H1 (cell line): ENCODE data around the gene PITX3. TPM values are rescaled to one million over a fixed set of nuclear protein-coding genes. Genes with fewer than 3 reads are reported as not detected.

Source experiments
- CTCF ChIA-PET: fragments of 300-600 bp; sonication (Branson Sonifier 250); formaldehyde crosslinking; loops from one replicate; lab custom pipeline; 2021; ENCODE audit not compliant: partially characterized antibody; lab: Charles Lee
- POLR2A ChIA-PET: fragments of 300-600 bp; sonication (Branson Sonifier 250); formaldehyde crosslinking; loops from one replicate; lab custom pipeline; 2021; ENCODE audit warnings: inconsistent platforms; ENCODE audit not compliant: partially characterized antibody; lab: Charles Lee
- DNase-seq, 2 experiments: peaks; one replicate each; pipeline versions ENCODE4 v3.0.0 to v3.0.0-alpha.2; 2010 to 2022; ENCODE audit warnings: low spot score in 2 of 2, low read depth in 1 of 2, mixed read lengths in 1 of 2
- FAIRE-seq: peaks from 2 replicates; lab custom pipeline; 2011; peaks lifted over from hg19 to GRCh38; lab: Jason Lieb, UNC
- H2AFZ ChIP-seq: 2 replicates; pipeline ENCODE4 v1.8.1; 2012; ENCODE audit warnings: low read length, inconsistent platforms
- H2AK5ac ChIP-seq: 2 replicates; pipeline ENCODE4 v1.6.1; 2013; ENCODE audit warnings: low read depth, low read length
- H2BK120ac ChIP-seq: replicated peaks from 2 replicates; pipeline ENCODE3; 2013; ENCODE audit warnings: low read depth, low read length, inconsistent platforms
- H2BK12ac ChIP-seq: 2 replicates; pipeline ENCODE4 v1.6.1; 2013; ENCODE audit warnings: low read depth, low read length
- H2BK15ac ChIP-seq: 2 replicates; pipeline ENCODE4 v1.6.1; 2013; ENCODE audit warnings: low read length
- H2BK20ac ChIP-seq: 2 replicates; pipeline ENCODE4 v1.6.1; 2013; ENCODE audit warnings: low read length
- H2BK5ac ChIP-seq: 2 replicates; pipeline ENCODE4 v1.6.1; 2013; ENCODE audit warnings: low read depth, low read length
- H3K14ac ChIP-seq: 2 replicates; pipeline ENCODE4 v1.6.1; 2013; ENCODE audit warnings: inconsistent platforms; ENCODE audit not compliant: insufficient read length
- H3K18ac ChIP-seq: 2 replicates; pipeline ENCODE4 v1.6.1; 2013; ENCODE audit warnings: low read length; ENCODE audit errors: extremely low read depth
- H3K23ac ChIP-seq: 2 replicates; pipeline ENCODE4 v1.6.1; 2013; ENCODE audit warnings: inconsistent platforms; ENCODE audit not compliant: insufficient read length
- H3K23me2 ChIP-seq: 2 replicates; pipeline ENCODE4 v1.6.1; 2013; ENCODE audit warnings: low read depth, low read length
- H3K27ac ChIP-seq: 2 replicates; pipeline ENCODE4 v1.6.1; 2011; ENCODE audit warnings: low read depth, low read length, inconsistent platforms
- H3K27me3 ChIP-seq, 4 experiments: replicated peaks in 1 of 4; 1 replicate in 1 of 4; 2 replicates in 3 of 4; pipeline versions ENCODE4 v1.6.1 to v1.8.1; 2011 to 2013; ENCODE audit warnings: low read length in 3 of 4, mild to moderate bottlenecking in 3 of 4, inconsistent platforms in 2 of 4, mixed read lengths in 2 of 4, moderate library complexity in 1 of 4; ENCODE audit not compliant: control insufficient read depth in 3 of 4, insufficient read depth in 3 of 4; ENCODE audit errors: extremely low read depth in 1 of 4
- H3K36me3 ChIP-seq, 4 experiments: 2 replicates each; pipeline versions ENCODE4 v1.6.1 to v1.8.1; 2011 to 2013; ENCODE audit warnings: mild to moderate bottlenecking in 4 of 4, low read length in 3 of 4, moderate library complexity in 2 of 4, control low read depth in 1 of 4, inconsistent platforms in 1 of 4; ENCODE audit not compliant: insufficient read depth in 4 of 4, control insufficient read depth in 2 of 4
- H3K4ac ChIP-seq: replicated peaks from 2 replicates; pipeline ENCODE3; 2013; ENCODE audit warnings: low read length, low read depth, mixed read lengths, inconsistent platforms; ENCODE audit not compliant: insufficient read length
- H3K4me1 ChIP-seq, 4 experiments: replicated peaks in 1 of 4; 1 replicate in 1 of 4; 2 replicates in 3 of 4; pipeline versions ENCODE4 v1.6.1 to v1.8.1; 2011 to 2013; ENCODE audit warnings: low read length in 3 of 4, inconsistent platforms in 2 of 4, mixed read lengths in 1 of 4; ENCODE audit not compliant: insufficient read depth in 4 of 4, control insufficient read depth in 3 of 4
- H3K4me2 ChIP-seq, 2 experiments: 2 replicates each; pipeline versions ENCODE4 v1.6.1 to v1.8.1; 2011 to 2013; ENCODE audit warnings: low read depth in 2 of 2, low read length in 2 of 2, control low read depth in 1 of 2, inconsistent platforms in 1 of 2, mild to moderate bottlenecking in 1 of 2; ENCODE audit not compliant: insufficient read depth in 1 of 2
- H3K4me3 ChIP-seq, 4 experiments: fragments of 200-600, 300-600 bp in 1 of 4; sonication (generic), shearing (Covaris generic), sonication (Bioruptor Twin) in 1 of 4; 2 replicates each; pipeline versions ENCODE4 v1.5.1 to v1.8.1; 2011 to 2016; ENCODE audit warnings: low read length in 4 of 4, low read depth in 3 of 4, control low read depth in 2 of 4, inconsistent platforms in 2 of 4, mild to moderate bottlenecking in 2 of 4, mixed read lengths in 1 of 4, moderate library complexity in 1 of 4; ENCODE audit not compliant: insufficient read depth in 2 of 4; ENCODE audit errors: extremely low read depth in 1 of 4
- H3K56ac ChIP-seq: replicated peaks from 2 replicates; pipeline ENCODE3; 2013; ENCODE audit warnings: low read depth, mild to moderate bottlenecking, mixed read lengths, low read length, inconsistent platforms; ENCODE audit not compliant: insufficient read length
- H3K79me1 ChIP-seq: 2 replicates; pipeline ENCODE4 v1.6.1; 2013; ENCODE audit warnings: low read depth, low read length, control low read depth
- H3K79me2 ChIP-seq, 2 experiments: 2 replicates each; pipeline versions ENCODE4 v1.6.1 to v1.8.1; 2012 to 2013; ENCODE audit warnings: low read length in 2 of 2, mild to moderate bottlenecking in 2 of 2, inconsistent platforms in 1 of 2; ENCODE audit not compliant: insufficient read depth in 2 of 2, control insufficient read depth in 1 of 2
- H3K9ac ChIP-seq, 4 experiments: replicated peaks in 1 of 4; 1 replicate in 1 of 4; 2 replicates in 3 of 4; pipeline versions ENCODE4 v1.6.1 to v1.8.1; 2011 to 2013; ENCODE audit warnings: low read depth in 3 of 4, low read length in 3 of 4, control low read depth in 2 of 4, mild to moderate bottlenecking in 2 of 4, moderate library complexity in 2 of 4, inconsistent platforms in 1 of 4; ENCODE audit errors: extremely low read depth in 1 of 4
- H3K9me3 ChIP-seq, 2 experiments: 2 replicates each; pipeline versions ENCODE4 v1.6.1 to v1.8.1; 2012 to 2013; ENCODE audit warnings: mild to moderate bottlenecking in 2 of 2, moderate library complexity in 2 of 2, control low read depth in 1 of 2, inconsistent platforms in 1 of 2, low read depth in 1 of 2, low read length in 1 of 2, mixed read lengths in 1 of 2; ENCODE audit not compliant: insufficient read depth in 2 of 2
- H4K20me1 ChIP-seq, 2 experiments: replicated peaks in 1 of 2; 2 replicates each; pipeline versions ENCODE3 to v1.8.1; 2011 to 2013; ENCODE audit warnings: inconsistent platforms in 2 of 2, low read length in 2 of 2, mild to moderate bottlenecking in 1 of 2; ENCODE audit not compliant: insufficient read depth in 2 of 2, control insufficient read depth in 1 of 2
- H4K5ac ChIP-seq: 2 replicates; pipeline ENCODE4 v1.6.1; 2013; ENCODE audit warnings: low read length, low read depth, mixed read lengths, inconsistent platforms; ENCODE audit not compliant: insufficient read length
- H4K8ac ChIP-seq: 2 replicates; pipeline ENCODE4 v1.8.0; 2013; ENCODE audit warnings: mild to moderate bottlenecking, moderate library complexity, low read length, inconsistent platforms; ENCODE audit not compliant: insufficient read depth; ENCODE audit errors: extremely low read depth
- H4K91ac ChIP-seq: replicated peaks from 2 replicates; pipeline ENCODE3; 2013; ENCODE audit warnings: low read length, mixed read lengths, inconsistent platforms; ENCODE audit not compliant: insufficient read length
- ASH2L ChIP-seq: fragments of 200-600, 300-600 bp; sonication (generic); IDR thresholded peaks from one replicate; pipeline ENCODE4 v1.7.1; 2017; ENCODE audit warnings: low read length
- CHD1 ChIP-seq: IDR thresholded peaks from 2 replicates; pipeline ENCODE4 v1.6.1; 2012; ENCODE audit warnings: low read depth, low read length, improper control_type of control experiment
- MAFK ChIP-seq: IDR thresholded peaks from 2 replicates; pipeline ENCODE4 v1.6.1; 2012; ENCODE audit warnings: low read depth, mild to moderate bottlenecking, improper control_type of control experiment, low read length
- POU5F1 ChIP-seq: IDR thresholded peaks from 2 replicates; pipeline ENCODE4 v1.6.1; 2011; ENCODE audit warnings: low read depth, mild to moderate bottlenecking, low read length, moderate library complexity
- SIRT6 ChIP-seq: IDR thresholded peaks from one replicate; pipeline ENCODE4 v1.7.1; 2012; ENCODE audit warnings: low read length, inconsistent platforms
- TCF12 ChIP-seq: IDR thresholded peaks from 2 replicates; pipeline ENCODE4 v1.6.1; 2011; ENCODE audit warnings: low read depth, mild to moderate bottlenecking, low read length
- TEAD4 ChIP-seq: IDR thresholded peaks from 2 replicates; pipeline ENCODE4 v1.6.1; 2012; ENCODE audit warnings: low read depth, low read length, inconsistent platforms, mixed read lengths
- polyA plus RNA-seq, 7 experiments: library from polyadenylated mRNA; depleted of rRNA in 3 of 7; stranded (reverse) in 5 of 7; unstranded in 2 of 7; fragments of >200 nt in 5 of 7; fragments of 200-250 nt in 2 of 7; gene quantifications; 1 replicate in 5 of 7; 2 replicates in 1 of 7; 4 replicates in 1 of 7; pipeline versions ENCODE4 v1.2.1 to v1.2.3, GENCODE V29; 2011 to 2013; ENCODE audit warnings: missing spikeins in 2 of 7, mixed read lengths in 2 of 7
- total RNA-seq: library from RNA; stranded (reverse); fragmentation: NEBNext Ultra II Directional; extraction: Animal tissue kit (Norgen Biotek cat#: 25700); gene quantifications from 2 replicates; pipeline ENCODE4 v1.2.1, GENCODE V29; 2021
- TF ChIP-seq, protein P1 (sequence below), 3 experiments: IDR thresholded peaks; 1 replicate in 2 of 3; 2 replicates in 1 of 3; pipeline versions ENCODE4 v1.5.1 to v1.6.1; 2011; ENCODE audit warnings: low read length in 3 of 3, mild to moderate bottlenecking in 3 of 3, inconsistent platforms in 2 of 3, low read depth in 1 of 3, moderate library complexity in 1 of 3; ENCODE audit not compliant: insufficient read depth in 1 of 3; ENCODE audit errors: control extremely low read depth in 1 of 3
- TF ChIP-seq, protein P2 (sequence below): IDR thresholded peaks from 2 replicates; pipeline ENCODE4 v1.6.1; 2012; ENCODE audit warnings: inconsistent platforms

PITX3 gene
- total and polyA plus RNA-seq, 2 of the 8 experiments (the other 6 are each of a cell fraction or from before 2014, with no cell fraction given) = 0.18 to 0.41 TPM

DNA sequence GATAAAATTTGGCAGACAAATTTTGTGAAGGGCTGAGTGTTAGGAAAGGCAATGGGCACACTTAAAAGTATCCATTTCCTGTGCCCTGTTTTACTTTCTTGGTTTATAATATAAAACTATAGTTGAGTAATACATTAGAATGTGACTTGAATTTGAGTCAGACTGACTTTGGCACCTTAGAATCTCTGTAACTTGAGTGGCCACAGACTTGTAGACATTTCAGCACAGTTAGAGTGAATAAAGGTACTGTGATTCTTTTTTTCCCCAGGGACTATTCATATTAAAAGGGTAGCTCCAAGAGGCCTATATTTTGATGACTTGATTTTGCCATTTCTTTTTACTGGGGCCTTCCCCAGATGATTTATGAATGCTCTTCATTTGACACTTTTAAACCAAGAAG is 26.4 kb upstream of the PITX3 start:
- no peak overlapping the region for H2BK12ac ChIP-seq
- H2BK5ac ChIP-seq = no peak overlapping the region
- H2BK120ac ChIP-seq = no peak overlapping the region
- no peak overlapping the region for H3K56ac ChIP-seq
- H3K23ac ChIP-seq = no peak overlapping the region
- no peaks in the 10 kb centered on the region; the same call in 1 of the 2 replicates for H3K79me1 ChIP-seq
- DNase-seq (no peak), FAIRE-seq (no peak)
- peaks cover 0 to 2% (median 0%) of the 10 kb centered on the region in 4 experiments; a peak in 1 of 8 replicates for H3K36me3 ChIP-seq
- no peak overlapping the region for H4K5ac ChIP-seq
- no peak overlapping the region for H4K91ac ChIP-seq
- peaks cover 4 to 6% of the 10 kb centered on the region in 2 experiments for H4K20me1 ChIP-seq
- POLR2A ChIA-PET = no interaction called here
- H3K14ac ChIP-seq = no peak overlapping the region
- H3K27ac ChIP-seq = no peak overlapping the region
- no peak overlapping the region for H3K18ac ChIP-seq
- no peak overlapping the region for H3K4ac ChIP-seq
- CTCF ChIA-PET = interaction anchor here (0.8 to 7.0 kb wide), 9 partner anchors 17 to 93 kb away, joined by 3 to 35 read pairs (median 6); no protein-coding TSS in a partner anchor
- H3K79me2 ChIP-seq = no peaks in the 10 kb centered on the region
- H3K4me3 ChIP-seq = no peak overlapping the region
- no peak overlapping the region for H3K4me2 ChIP-seq
- no peaks in the 10 kb centered on the region for H3K9me3 ChIP-seq
- TF ChIP-seq POU5F1 (no peak), TCF12 (no peak), CHD1 (no peak), ASH2L (no peak), MAFK (no peak), TEAD4 (no peak), SIRT6 (no peak)
- TF ChIP-seq, protein P1, sequence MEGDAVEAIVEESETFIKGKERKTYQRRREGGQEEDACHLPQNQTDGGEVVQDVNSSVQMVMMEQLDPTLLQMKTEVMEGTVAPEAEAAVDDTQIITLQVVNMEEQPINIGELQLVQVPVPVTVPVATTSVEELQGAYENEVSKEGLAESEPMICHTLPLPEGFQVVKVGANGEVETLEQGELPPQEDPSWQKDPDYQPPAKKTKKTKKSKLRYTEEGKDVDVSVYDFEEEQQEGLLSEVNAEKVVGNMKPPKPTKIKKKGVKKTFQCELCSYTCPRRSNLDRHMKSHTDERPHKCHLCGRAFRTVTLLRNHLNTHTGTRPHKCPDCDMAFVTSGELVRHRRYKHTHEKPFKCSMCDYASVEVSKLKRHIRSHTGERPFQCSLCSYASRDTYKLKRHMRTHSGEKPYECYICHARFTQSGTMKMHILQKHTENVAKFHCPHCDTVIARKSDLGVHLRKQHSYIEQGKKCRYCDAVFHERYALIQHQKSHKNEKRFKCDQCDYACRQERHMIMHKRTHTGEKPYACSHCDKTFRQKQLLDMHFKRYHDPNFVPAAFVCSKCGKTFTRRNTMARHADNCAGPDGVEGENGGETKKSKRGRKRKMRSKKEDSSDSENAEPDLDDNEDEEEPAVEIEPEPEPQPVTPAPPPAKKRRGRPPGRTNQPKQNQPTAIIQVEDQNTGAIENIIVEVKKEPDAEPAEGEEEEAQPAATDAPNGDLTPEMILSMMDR (IDR thresholded peaks at IDR 0.05; ENCODE audit: control extremely low read depth in 1 of 3, insufficient read depth in 1 of 3, low read depth in 1 of 3, low read length in 3 of 3) = no peak
- TF ChIP-seq, protein P2, sequence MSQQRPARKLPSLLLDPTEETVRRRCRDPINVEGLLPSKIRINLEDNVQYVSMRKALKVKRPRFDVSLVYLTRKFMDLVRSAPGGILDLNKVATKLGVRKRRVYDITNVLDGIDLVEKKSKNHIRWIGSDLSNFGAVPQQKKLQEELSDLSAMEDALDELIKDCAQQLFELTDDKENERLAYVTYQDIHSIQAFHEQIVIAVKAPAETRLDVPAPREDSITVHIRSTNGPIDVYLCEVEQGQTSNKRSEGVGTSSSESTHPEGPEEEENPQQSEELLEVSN = no peak
- no peak overlapping the region for H4K8ac ChIP-seq
- H3K9ac ChIP-seq = no peak overlapping the region
- H2BK15ac ChIP-seq = no peak overlapping the region
- H2AK5ac ChIP-seq = no peak overlapping the region
- no peaks in the 10 kb centered on the region for H3K4me1 ChIP-seq
- H3K27me3 ChIP-seq = no peaks in the 10 kb centered on the region
- no peak overlapping the region for H2BK20ac ChIP-seq
- H2AFZ ChIP-seq = no peak overlapping the region
- H3K23me2 ChIP-seq = no peaks in the 10 kb centered on the region
